IMR-90 (cell line): ENCODE data around the gene NOX3. TPM values are rescaled to one million over a fixed set of nuclear protein-coding genes. Genes with fewer than 3 reads are reported as not detected.
A peak's percentile ranks its signal among the peaks of the same experiment; 100 is the strongest.

Experiments
- ATAC-seq: fragments of 200-7000 bp; cut with Tn5 transposase; 2 replicates; pipeline ENCODE4 v1.9.1; 2020; ENCODE audit warnings: low read depth, mild to moderate bottlenecking, moderate library complexity
- BruUV-seq: library from RNA; stranded (reverse); fragments of 400-500 nt; replicated peaks from 2 replicates; lab custom pipeline; 2021; lab: Mats Ljungman, UMichigan
- CTCF ChIA-PET: fragments of 300-600 bp; formaldehyde crosslinking; extraction: SDS; loops from one replicate; lab custom pipeline; 2021; ENCODE audit warnings: antibody characterized with exemption; lab: Yijun Ruan, JAX
- POLR2A ChIA-PET: fragments of 300-600 bp; sonication (Branson Sonifier 250); formaldehyde crosslinking; loops from one replicate; lab custom pipeline; 2022; ENCODE audit warnings: antibody characterized with exemption; ENCODE audit not compliant: unreplicated experiment; lab: Charles Lee
- DNase-seq: peaks from one replicate; pipeline ENCODE4 v3.0.0; 2013
- H2AFZ ChIP-seq: replicated peaks from 2 replicates; pipeline ENCODE3; 2013; ENCODE audit warnings: low read length, mild to moderate bottlenecking; ENCODE audit not compliant: poor library complexity
- H2AK5ac ChIP-seq: 2 replicates; pipeline ENCODE4 v1.6.1; 2013; ENCODE audit warnings: low read depth, low read length, inconsistent platforms
- H2AK9ac ChIP-seq: replicated peaks from 2 replicates; pipeline ENCODE3; 2013; ENCODE audit warnings: mild to moderate bottlenecking, low read depth, low read length, moderate library complexity; ENCODE audit not compliant: poor library complexity
- H2BK120ac ChIP-seq: 2 replicates; pipeline ENCODE4 v1.6.1; 2013; ENCODE audit warnings: low read depth, low read length, inconsistent platforms
- H2BK15ac ChIP-seq: 3 replicates; pipeline ENCODE4 v1.6.1; 2013; ENCODE audit warnings: low read depth, low read length, inconsistent platforms
- H2BK20ac ChIP-seq: 2 replicates; pipeline ENCODE4 v1.6.1; 2013; ENCODE audit warnings: low read depth, mild to moderate bottlenecking, inconsistent platforms, low read length, moderate library complexity
- H2BK5ac ChIP-seq: 2 replicates; pipeline ENCODE4 v1.6.1; 2013; ENCODE audit warnings: mild to moderate bottlenecking, low read depth, low read length, inconsistent platforms; ENCODE audit not compliant: poor library complexity, severe bottlenecking
- H3K14ac ChIP-seq: replicated peaks from 2 replicates; pipeline ENCODE4 v1.6.1; 2013; ENCODE audit warnings: low read depth, low read length, inconsistent platforms
- H3K18ac ChIP-seq: 2 replicates; pipeline ENCODE4 v1.6.1; 2013; ENCODE audit warnings: low read depth, low read length, control low read depth
- H3K23ac ChIP-seq: 2 replicates; pipeline ENCODE4 v1.6.1; 2013; ENCODE audit warnings: low read depth, low read length, inconsistent platforms
- H3K27ac ChIP-seq: 2 replicates; pipeline ENCODE4 v1.5.1; 2013; ENCODE audit warnings: mild to moderate bottlenecking, control low read depth, low read length; ENCODE audit not compliant: insufficient read depth
- H3K27me3 ChIP-seq: 2 replicates; pipeline ENCODE4 v1.6.1; 2013; ENCODE audit warnings: low read length; ENCODE audit not compliant: control insufficient read depth, insufficient read depth
- H3K36me3 ChIP-seq: 2 replicates; pipeline ENCODE4 v1.6.1; 2013; ENCODE audit warnings: low read length, mixed read lengths; ENCODE audit not compliant: control insufficient read depth, insufficient read depth
- H3K4ac ChIP-seq: 2 replicates; pipeline ENCODE4 v1.6.1; 2013; ENCODE audit warnings: low read depth, low read length, inconsistent platforms
- H3K4me1 ChIP-seq: 2 replicates; pipeline ENCODE4 v1.6.1; 2013; ENCODE audit warnings: low read length, mixed read lengths; ENCODE audit not compliant: control insufficient read depth, insufficient read depth
- H3K4me2 ChIP-seq: 2 replicates; pipeline ENCODE4 v1.6.1; 2013; ENCODE audit warnings: low read depth, mild to moderate bottlenecking, control low read depth, low read length, moderate library complexity
- H3K4me3 ChIP-seq: 2 replicates; pipeline ENCODE4 v1.5.1; 2013; ENCODE audit warnings: low read depth, mild to moderate bottlenecking, control low read depth, low read length, moderate library complexity; ENCODE audit not compliant: insufficient read depth
- H3K56ac ChIP-seq: 2 replicates; pipeline ENCODE4 v1.6.1; 2013; ENCODE audit warnings: low read length, inconsistent platforms; ENCODE audit not compliant: insufficient read depth; ENCODE audit errors: extremely low read depth
- H3K79me1 ChIP-seq, 2 experiments: 2 replicates each; pipeline ENCODE4 v1.6.1; 2013; ENCODE audit warnings: low read length in 2 of 2, inconsistent platforms in 1 of 2, low read depth in 1 of 2
- H3K9ac ChIP-seq: 2 replicates; pipeline ENCODE4 v1.6.1; 2013; ENCODE audit warnings: low read depth, low read length, control low read depth
- H3K9me1 ChIP-seq: 2 replicates; pipeline ENCODE4 v1.6.1; 2013; ENCODE audit warnings: low read length, inconsistent platforms; ENCODE audit not compliant: insufficient read depth
- H3K9me3 ChIP-seq: 2 replicates; pipeline ENCODE4 v1.6.1; 2013; ENCODE audit warnings: low read length; ENCODE audit not compliant: control insufficient read depth, insufficient read depth
- H4K20me1 ChIP-seq: 2 replicates; pipeline ENCODE4 v1.6.1; 2013; ENCODE audit warnings: low read length, inconsistent platforms; ENCODE audit not compliant: insufficient read depth
- H4K5ac ChIP-seq: 2 replicates; pipeline ENCODE4 v1.6.1; 2013; ENCODE audit warnings: mild to moderate bottlenecking, low read depth, low read length, control low read depth
- H4K8ac ChIP-seq, 2 experiments: 2 replicates each; pipeline ENCODE4 v1.6.1; 2013; ENCODE audit warnings: low read depth in 2 of 2, low read length in 2 of 2, control low read depth in 1 of 2, inconsistent platforms in 1 of 2
- H4K91ac ChIP-seq: 2 replicates; pipeline ENCODE4 v1.6.1; 2013; ENCODE audit warnings: low read depth, low read length, inconsistent platforms; ENCODE audit not compliant: insufficient read depth
- CEBPB ChIP-seq: IDR thresholded peaks from 2 replicates; pipeline ENCODE4 v1.6.1; 2012; ENCODE audit warnings: low read depth, low read length, improper control_type of control experiment
- CHD1 ChIP-seq: IDR thresholded peaks from 2 replicates; pipeline ENCODE4 v1.6.1; 2012; ENCODE audit warnings: low read depth, low read length, improper control_type of control experiment
- CTCF ChIP-seq: conservative IDR thresholded peaks from 2 replicates; pipeline ENCODE4 v1.5.1; 2012; ENCODE audit warnings: mild to moderate bottlenecking, low read depth, low read length, improper control_type of control experiment
- MAFK ChIP-seq: IDR thresholded peaks from 2 replicates; pipeline ENCODE4 v1.6.1; 2012; ENCODE audit warnings: low read depth, low read length, improper control_type of control experiment
- MXI1 ChIP-seq: IDR thresholded peaks from 2 replicates; pipeline ENCODE4 v1.6.1; 2012; ENCODE audit warnings: low read depth, mild to moderate bottlenecking, low read length, moderate library complexity, borderline replicate concordance
- NFE2L2 ChIP-seq: fragments of 150-350 bp; IDR thresholded peaks from 2 replicates; pipeline ENCODE4 v1.6.1; 2016; ENCODE audit warnings: low read depth, mild to moderate bottlenecking, low read length
- POLR2A ChIP-seq: IDR thresholded peaks from 2 replicates; pipeline ENCODE4 v1.6.1; 2012; ENCODE audit warnings: mild to moderate bottlenecking, low read depth, low read length
- RAD21 ChIP-seq: IDR thresholded peaks from 2 replicates; pipeline ENCODE4 v1.6.1; 2012; ENCODE audit warnings: low read length, improper control_type of control experiment
- RFX5 ChIP-seq: IDR thresholded peaks from 2 replicates; pipeline ENCODE4 v1.8.0; 2012; ENCODE audit warnings: low read depth, mild to moderate bottlenecking, low read length, moderate library complexity
- SMC3 ChIP-seq: fragments of 150-350 bp; IDR thresholded peaks from 2 replicates; pipeline ENCODE4 v1.6.1; 2016; ENCODE audit warnings: low read depth, mild to moderate bottlenecking, antibody characterized with exemption, low read length, moderate library complexity
- WGBS, 2 experiments: methylation state at CpG; one replicate each; pipeline versions ENCODE4 v1.1.5 to v1.1.7; 2013; ENCODE audit warnings: missing lambda C conversion rate in 2 of 2; ENCODE audit not compliant: insufficient read length in 1 of 2; ENCODE audit errors: extremely low coverage in 2 of 2; 5-methylcytosine and 5-hydroxymethylcytosine counted together
- dilution Hi-C: fragments of 300-500 bp; cut with HindIII; formaldehyde crosslinking; loops from one replicate; pipeline ENCODE4 v1.14.3; 2018; ENCODE audit warnings: low sequenced_read_pairs; ENCODE audit not compliant: unreplicated experiment
- in situ Hi-C: fragments of 300-500 bp; cut with MboI; formaldehyde crosslinking; loops from 3 replicates; pipeline ENCODE4 v1.14.3; 2019; ENCODE audit warnings: low sequenced_read_pairs, inconsistent platforms, mixed read lengths
- intact Hi-C: fragments of 100-400 bp; cut with micrococcal nuclease; formaldehyde crosslinking; loops from 2 replicates; pipeline ENCODE4 v1.10.0; 2022
- polyA plus RNA-seq, 3 experiments: library from polyadenylated mRNA; depleted of rRNA; stranded (reverse); fragments of >200 nt; gene quantifications; 2 replicates each; pipeline ENCODE4 v1.2.3, GENCODE V29; 2012; ENCODE audit warnings: low replicate concordance in 1 of 3
- total RNA-seq: library from RNA; depleted of rRNA; stranded (reverse); fragments of >200 nt; gene quantifications from 2 replicates; pipeline ENCODE4 v1.2.3, GENCODE V29; 2012
- TF ChIP-seq, protein P1 (sequence below): fragments of 150-350 bp; IDR thresholded peaks from 2 replicates; pipeline ENCODE4 v1.6.1; 2017; ENCODE audit warnings: mild to moderate bottlenecking, antibody characterized with exemption, low read length, low read depth

NOX3 gene
- total and polyA plus RNA-seq, 2 of the 4 experiments (the other 2 are of a cell fraction) = not detected

DNA sequence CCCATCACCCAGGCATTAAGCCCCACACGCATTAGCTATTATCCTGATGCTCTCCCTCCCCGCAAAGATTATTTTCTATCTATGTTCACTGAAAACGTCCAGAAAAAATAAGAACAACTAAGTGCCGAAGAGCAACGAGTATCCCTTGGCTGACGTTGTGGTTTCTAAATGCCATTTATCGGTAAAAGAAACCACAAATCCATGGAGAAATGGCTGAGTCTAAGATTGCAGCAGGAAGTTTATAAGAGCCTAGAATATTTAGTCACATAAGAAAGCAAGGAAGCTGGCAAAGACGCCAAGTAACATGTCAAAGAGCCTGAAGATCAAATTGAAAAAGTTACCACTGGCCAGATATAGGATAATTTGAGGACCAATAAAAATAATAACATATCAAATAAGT is 18.1 kb upstream of the NOX3 start:
- Histone ChIP-seq H2BK120ac (no peak overlapping the region), H3K79me1 (no peaks in the 10 kb centered on the region), H3K9ac (no peak overlapping the region), H3K56ac (no peak overlapping the region), H2AFZ (no peak overlapping the region), H4K8ac (no peak overlapping the region), H2BK5ac (no peak overlapping the region), H2BK20ac (no peak overlapping the region), H2AK9ac (no peak overlapping the region), H3K4me2 (no peak overlapping the region), H3K9me3 (peaks cover 8% of the 10 kb centered on the region), H2BK15ac (no peak overlapping the region), H3K14ac (no peak overlapping the region), H3K4me1 (no peaks in the 10 kb centered on the region), H2AK5ac (no peak overlapping the region), H4K91ac (no peak overlapping the region), H3K27me3 (no peaks in the 10 kb centered on the region), H3K36me3 (no peaks in the 10 kb centered on the region), H3K4me3 (no peak overlapping the region), H4K5ac (peak overlapping the region; percentile 24; the same call in 1 of the 2 replicates), H3K23ac (no peak overlapping the region), H3K27ac (no peak overlapping the region), H3K18ac (peak overlapping the region; percentile 73; the same call in 1 of the 2 replicates), H3K9me1 (no peaks in the 10 kb centered on the region), H3K4ac (no peak overlapping the region), H4K20me1 (no peaks in the 10 kb centered on the region)
- intact Hi-C loops (loop anchor here (5.0 kb wide), 1 partner anchor 36 kb away; no protein-coding TSS in a partner anchor), dilution Hi-C loops (no loop called here), in situ Hi-C loops (no loop called here)
- TF ChIP-seq CHD1 (no peak), MAFK (no peak), NFE2L2 (no peak), RAD21 (no peak), MXI1 (no peak), POLR2A (no peak), CTCF (no peak), CEBPB (no peak), RFX5 (no peak), SMC3 (no peak)
- TF ChIP-seq, protein P1, sequence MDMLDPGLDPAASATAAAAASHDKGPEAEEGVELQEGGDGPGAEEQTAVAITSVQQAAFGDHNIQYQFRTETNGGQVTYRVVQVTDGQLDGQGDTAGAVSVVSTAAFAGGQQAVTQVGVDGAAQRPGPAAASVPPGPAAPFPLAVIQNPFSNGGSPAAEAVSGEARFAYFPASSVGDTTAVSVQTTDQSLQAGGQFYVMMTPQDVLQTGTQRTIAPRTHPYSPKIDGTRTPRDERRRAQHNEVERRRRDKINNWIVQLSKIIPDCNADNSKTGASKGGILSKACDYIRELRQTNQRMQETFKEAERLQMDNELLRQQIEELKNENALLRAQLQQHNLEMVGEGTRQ = no peak
- BruUV-seq = no TSS peak
- ATAC-seq (no peak), DNase-seq (no peak)
- POLR2A ChIA-PET = no interaction called here
- WGBS, 2 experiments = no CpG with 5 or more reads among the region's 8 CpGs
- CTCF ChIA-PET = interaction anchor here (1.2 kb wide), 1 partner anchor 63 kb away, joined by 3 read pairs; no protein-coding TSS in a partner anchor
